ENCODE data around the gene TGFA. TPM values are rescaled to one million over a fixed set of nuclear protein-coding genes. Genes with fewer than 3 reads are reported as not detected.

The TGFA gene
- polyA plus RNA-seq, 4 donors: 6.3 to 10.7 (median 9.3) TPM

DNA sequence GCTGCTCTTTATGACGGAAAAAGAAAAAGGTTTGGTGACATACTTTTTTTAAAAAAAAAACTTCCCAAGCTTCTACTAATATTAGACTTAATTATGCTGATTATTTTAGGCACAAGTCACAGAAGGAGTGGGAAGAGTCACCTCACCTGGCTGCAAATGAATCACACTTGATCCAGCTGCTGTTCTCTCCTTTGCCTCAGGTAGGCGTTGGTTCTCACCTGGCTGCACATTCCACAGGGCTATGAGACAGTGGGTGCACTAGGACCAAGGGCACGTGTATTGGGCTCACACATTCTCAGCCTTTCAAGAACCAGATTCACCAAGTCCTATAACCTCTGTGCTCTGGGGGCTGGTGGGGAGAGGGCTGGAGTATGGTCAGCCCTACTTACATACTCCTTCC, 93.3 kb downstream of the TGFA start:
- Histone ChIP-seq H3K36me3 (ENCODE audit: control insufficient read depth in 3 of 3, insufficient read depth in 2 of 3, low read depth in 1 of 3, low read length in 3 of 3) (peaks cover 0 to 24% (median 0%) of the 10 kb centered on the region in 3 donors), H3K9me3 (ENCODE audit: control insufficient read depth in 2 of 2, insufficient read depth in 1 of 2, low read depth in 1 of 2, low read length in 1 of 2) (no peaks in the 10 kb centered on the region), H3K27me3 (ENCODE audit: control insufficient read depth in 3 of 3, insufficient read depth in 3 of 3, low read length in 3 of 3) (no peaks in the 10 kb centered on the region), H3K4me1 (ENCODE audit: control insufficient read depth in 3 of 3, insufficient read depth in 2 of 3, low read depth in 1 of 3, low read length in 2 of 3) (no peaks in the 10 kb centered on the region), H3K4me3 (ENCODE audit: low read depth in 1 of 3, low read length in 3 of 3) (no peak overlapping the region), H3K27ac (ENCODE audit: low read depth in 1 of 3, low read length in 2 of 3) (no peak overlapping the region)
- WGBS, 3 donors: 73 to 76% (median 75%) methylated on average over 3 of the region's 3 CpGs
- FAIRE-seq (no peak), DNase-seq (no peak)

DNA sequence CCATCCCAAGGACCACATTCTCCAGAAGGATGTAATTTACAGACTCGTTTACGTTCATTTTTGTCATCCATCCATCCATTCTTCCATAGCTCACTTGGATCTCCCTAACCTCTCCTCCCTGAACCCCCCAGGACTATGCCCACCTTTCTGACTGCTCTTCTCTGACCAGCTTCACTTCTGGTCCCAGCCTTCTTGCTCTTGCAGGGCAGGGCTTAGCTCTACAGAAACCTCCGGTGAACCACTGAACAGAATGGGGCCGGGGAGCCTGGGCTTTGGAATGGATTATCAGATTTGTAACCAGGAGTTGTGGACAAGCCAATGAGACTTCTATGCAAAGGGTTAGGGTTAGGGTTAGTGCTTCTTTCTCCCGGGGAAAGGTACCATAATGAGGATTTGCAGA, 95.0 kb downstream of the TGFA start:
- H3K4me1 ChIP-seq (ENCODE audit: control insufficient read depth in 3 of 3, insufficient read depth in 2 of 3, low read depth in 1 of 3, low read length in 2 of 3): no peaks in the 10 kb centered on the region
- DNase-seq: no peak
- peaks cover 0 to 29% (median 2%) of the 10 kb centered on the region in 3 donors for H3K36me3 ChIP-seq (ENCODE audit: control insufficient read depth in 3 of 3, insufficient read depth in 2 of 3, low read depth in 1 of 3, low read length in 3 of 3)
- H3K27me3 ChIP-seq (ENCODE audit: control insufficient read depth in 3 of 3, insufficient read depth in 3 of 3, low read length in 3 of 3): no peaks in the 10 kb centered on the region
- FAIRE-seq: no peak
- H3K9me3 ChIP-seq (ENCODE audit: control insufficient read depth in 2 of 2, insufficient read depth in 1 of 2, low read depth in 1 of 2, low read length in 1 of 2): no peaks in the 10 kb centered on the region
- no peak overlapping the region for H3K27ac ChIP-seq (ENCODE audit: low read depth in 1 of 3, low read length in 2 of 3)
- no peak overlapping the region for H3K4me3 ChIP-seq (ENCODE audit: low read depth in 1 of 3, low read length in 3 of 3)
- WGBS, 3 donors: 86 to 91% (median 89%) methylated on average over 5 of the region's 5 CpGs

DNA sequence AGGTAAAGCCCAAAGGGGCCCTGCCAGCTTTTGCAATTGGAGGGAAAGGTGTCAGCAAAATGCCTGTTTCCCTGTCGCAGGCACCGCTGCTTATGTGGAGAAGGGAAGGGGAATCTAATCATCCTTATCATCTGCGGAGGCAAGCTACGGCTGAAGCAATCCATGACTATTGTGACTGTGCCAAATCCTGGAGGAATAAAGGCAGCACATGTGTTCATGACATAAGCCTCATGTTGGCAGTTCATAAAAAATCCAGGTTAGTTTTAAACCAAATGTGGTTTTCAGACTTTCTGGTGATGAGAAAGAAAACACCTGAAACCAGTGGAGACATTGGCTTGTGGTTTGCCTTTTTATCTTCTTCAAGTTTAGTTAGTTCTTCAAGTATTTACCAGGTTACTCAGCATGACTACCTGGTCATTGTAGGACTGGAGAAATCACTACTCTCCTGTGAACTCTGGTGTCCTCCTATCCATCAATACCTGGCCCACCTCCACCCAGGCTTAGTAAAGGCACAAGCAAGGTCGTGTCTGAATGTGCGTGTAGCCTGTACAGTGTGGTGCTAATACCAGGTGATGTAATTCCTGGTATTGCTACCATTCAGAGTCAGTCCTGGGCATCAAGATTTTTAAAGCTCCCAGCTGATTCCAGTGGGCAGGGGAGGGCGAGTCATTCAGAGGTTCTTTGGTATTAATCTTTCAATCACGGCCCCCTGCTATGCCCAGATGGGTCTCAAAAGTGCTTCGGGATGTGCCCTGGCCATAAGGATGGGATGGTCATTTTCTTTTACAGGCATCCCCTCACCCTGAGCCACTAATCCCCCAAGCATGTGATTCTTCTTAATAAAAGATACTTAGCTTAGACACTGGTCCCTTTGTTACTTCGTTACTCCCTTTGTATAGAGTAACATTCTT, 96.8 kb downstream of the TGFA start:
- FAIRE-seq: no peak
- no peak for DNase-seq
- 88 to 90% (median 88%) methylated on average over 10 of the region's 10 CpGs for WGBS, 3 donors

DNA sequence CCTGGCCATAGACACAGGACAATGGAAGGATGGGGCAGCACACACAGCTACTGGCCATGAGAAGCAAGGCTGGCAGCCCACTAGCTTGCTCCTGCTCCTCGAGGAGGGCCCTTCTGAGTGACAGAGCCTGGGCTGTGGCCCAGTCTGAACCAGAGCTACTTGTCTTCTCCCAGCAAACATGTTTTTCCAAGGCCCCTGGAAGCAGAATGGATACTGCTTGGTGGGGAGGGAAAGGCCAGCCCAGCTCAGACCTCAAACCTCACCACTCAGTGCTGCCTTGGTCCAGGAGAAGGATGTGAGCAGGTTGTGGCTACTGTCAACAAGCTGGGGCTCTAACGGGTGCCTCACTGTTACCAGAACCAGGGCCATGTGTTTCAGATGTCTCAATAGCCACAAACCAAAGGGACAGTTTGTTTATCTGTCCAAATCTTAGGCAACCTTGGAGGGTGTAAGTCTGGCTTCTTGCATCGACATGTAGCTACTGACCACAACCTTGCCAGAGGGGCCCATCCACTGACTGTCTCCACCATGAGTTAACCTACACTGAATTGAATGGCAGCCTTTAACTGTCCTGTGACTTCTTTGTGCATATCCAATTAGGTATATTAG, 98.6 kb downstream of the TGFA start:
- Histone ChIP-seq H3K4me1 (ENCODE audit: control insufficient read depth in 3 of 3, insufficient read depth in 2 of 3, low read depth in 1 of 3, low read length in 2 of 3) (no peaks in the 10 kb centered on the region), H3K27me3 (ENCODE audit: control insufficient read depth in 3 of 3, insufficient read depth in 3 of 3, low read length in 3 of 3) (no peaks in the 10 kb centered on the region), H3K9me3 (ENCODE audit: control insufficient read depth in 2 of 2, insufficient read depth in 1 of 2, low read depth in 1 of 2, low read length in 1 of 2) (no peaks in the 10 kb centered on the region), H3K36me3 (ENCODE audit: control insufficient read depth in 3 of 3, insufficient read depth in 2 of 3, low read depth in 1 of 3, low read length in 3 of 3) (peaks cover 0 to 25% (median 2%) of the 10 kb centered on the region in 3 donors), H3K27ac (ENCODE audit: low read depth in 1 of 3, low read length in 2 of 3) (no peak overlapping the region), H3K4me3 (ENCODE audit: low read depth in 1 of 3, low read length in 3 of 3) (no peak overlapping the region)
- no peak for DNase-seq
- no peak for FAIRE-seq
- WGBS, 3 donors: 73 to 95% (median 84%) methylated on average over 3 of the region's 3 CpGs

More for the DNA sequence above, 96.8 kb downstream of the TGFA start:
- no peaks in the 10 kb centered on the region for H3K4me1 ChIP-seq (ENCODE audit: control insufficient read depth in 3 of 3, insufficient read depth in 2 of 3, low read depth in 1 of 3, low read length in 2 of 3)
- H3K27me3 ChIP-seq (ENCODE audit: control insufficient read depth in 3 of 3, insufficient read depth in 3 of 3, low read length in 3 of 3): no peaks in the 10 kb centered on the region
- H3K36me3 ChIP-seq (ENCODE audit: control insufficient read depth in 3 of 3, insufficient read depth in 2 of 3, low read depth in 1 of 3, low read length in 3 of 3): peaks cover 0 to 26% (median 2%) of the 10 kb centered on the region in 3 donors
- no peak overlapping the region for H3K4me3 ChIP-seq (ENCODE audit: low read depth in 1 of 3, low read length in 3 of 3)
- H3K9me3 ChIP-seq (ENCODE audit: control insufficient read depth in 2 of 2, insufficient read depth in 1 of 2, low read depth in 1 of 2, low read length in 1 of 2): no peaks in the 10 kb centered on the region
- H3K27ac ChIP-seq (ENCODE audit: low read depth in 1 of 3, low read length in 2 of 3): no peak overlapping the region

DNA sequence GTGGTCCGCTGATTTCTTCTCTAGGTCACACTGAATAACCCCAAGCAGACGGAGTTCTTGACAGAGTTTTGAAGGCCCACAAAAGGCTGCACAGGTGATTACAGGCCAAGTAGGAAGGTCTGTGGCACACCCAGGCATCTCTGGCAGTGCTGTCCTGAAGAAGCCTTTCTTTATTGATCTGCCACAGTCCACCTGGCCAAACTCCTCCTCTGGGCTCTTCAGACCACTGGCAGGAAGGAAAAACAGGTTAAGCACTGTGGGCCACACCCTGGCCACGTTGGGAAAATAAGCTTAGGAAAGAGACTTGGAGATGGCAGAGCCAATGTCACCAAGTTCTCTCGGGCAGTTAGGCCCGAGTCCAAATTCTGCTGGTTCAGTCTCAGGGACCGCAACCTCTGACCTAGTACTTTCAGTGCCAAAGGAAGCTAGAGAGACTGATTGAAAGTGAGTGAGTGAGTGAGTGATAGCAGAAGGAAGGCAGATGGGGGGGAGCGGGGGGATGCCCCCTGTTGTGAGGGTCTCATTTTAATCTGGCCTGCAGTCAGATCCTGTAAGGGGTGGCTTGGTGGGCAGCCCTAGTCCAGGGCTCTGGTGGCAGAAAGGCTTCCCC, 102.9 kb downstream of the TGFA start:
- H3K27ac ChIP-seq (ENCODE audit: low read depth in 1 of 3, low read length in 2 of 3): no peak overlapping the region
- H3K36me3 ChIP-seq (ENCODE audit: control insufficient read depth in 3 of 3, insufficient read depth in 2 of 3, low read depth in 1 of 3, low read length in 3 of 3): peaks cover 0 to 18% (median 5%) of the 10 kb centered on the region in 3 donors
- no peaks in the 10 kb centered on the region for H3K9me3 ChIP-seq (ENCODE audit: control insufficient read depth in 2 of 2, insufficient read depth in 1 of 2, low read depth in 1 of 2, low read length in 1 of 2)
- DNase-seq (no peak), FAIRE-seq (no peak)
- H3K4me1 ChIP-seq (ENCODE audit: control insufficient read depth in 3 of 3, insufficient read depth in 2 of 3, low read depth in 1 of 3, low read length in 2 of 3): no peaks in the 10 kb centered on the region
- WGBS, 3 donors: 58 to 73% (median 64%) methylated on average over 7 of the region's 7 CpGs
- no peak overlapping the region for H3K4me3 ChIP-seq (ENCODE audit: low read depth in 1 of 3, low read length in 3 of 3)
- H3K27me3 ChIP-seq (ENCODE audit: control insufficient read depth in 3 of 3, insufficient read depth in 3 of 3, low read length in 3 of 3): no peaks in the 10 kb centered on the region

DNA sequence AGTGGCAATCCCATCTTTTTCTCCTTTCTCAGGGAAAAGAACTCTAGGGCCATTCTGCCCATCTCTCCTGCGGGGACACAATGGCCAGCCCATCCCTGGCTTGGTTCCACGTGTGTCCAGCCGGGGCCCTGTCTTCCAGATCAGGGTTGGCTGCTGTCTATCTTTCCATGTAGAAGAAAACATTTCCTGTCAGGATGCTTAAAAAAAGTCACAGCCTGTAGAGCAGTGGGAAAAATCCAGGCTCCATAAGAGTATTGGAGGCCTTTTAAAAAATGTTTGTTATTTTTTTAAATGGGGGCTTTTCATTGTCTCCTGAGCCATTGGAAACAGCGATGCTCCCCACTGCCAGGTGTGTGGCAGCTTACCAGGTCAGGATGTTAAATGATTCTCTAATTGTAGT, 105.6 kb downstream of the TGFA start:
- Histone ChIP-seq H3K4me3 (ENCODE audit: low read depth in 1 of 3, low read length in 3 of 3) (no peak overlapping the region), H3K27me3 (ENCODE audit: control insufficient read depth in 3 of 3, insufficient read depth in 3 of 3, low read length in 3 of 3) (no peaks in the 10 kb centered on the region), H3K9me3 (ENCODE audit: control insufficient read depth in 2 of 2, insufficient read depth in 1 of 2, low read depth in 1 of 2, low read length in 1 of 2) (no peaks in the 10 kb centered on the region), H3K4me1 (ENCODE audit: control insufficient read depth in 3 of 3, insufficient read depth in 2 of 3, low read depth in 1 of 3, low read length in 2 of 3) (no peaks in the 10 kb centered on the region), H3K36me3 (ENCODE audit: control insufficient read depth in 3 of 3, insufficient read depth in 2 of 3, low read depth in 1 of 3, low read length in 3 of 3) (peaks cover 0 to 5% (median 3%) of the 10 kb centered on the region in 3 donors), H3K27ac (ENCODE audit: low read depth in 1 of 3, low read length in 2 of 3) (no peak overlapping the region)
- DNase-seq (no peak), FAIRE-seq (no peak)
- WGBS, 3 donors: 78 to 94% (median 92%) methylated on average over 4 of the region's 4 CpGs

DNA sequence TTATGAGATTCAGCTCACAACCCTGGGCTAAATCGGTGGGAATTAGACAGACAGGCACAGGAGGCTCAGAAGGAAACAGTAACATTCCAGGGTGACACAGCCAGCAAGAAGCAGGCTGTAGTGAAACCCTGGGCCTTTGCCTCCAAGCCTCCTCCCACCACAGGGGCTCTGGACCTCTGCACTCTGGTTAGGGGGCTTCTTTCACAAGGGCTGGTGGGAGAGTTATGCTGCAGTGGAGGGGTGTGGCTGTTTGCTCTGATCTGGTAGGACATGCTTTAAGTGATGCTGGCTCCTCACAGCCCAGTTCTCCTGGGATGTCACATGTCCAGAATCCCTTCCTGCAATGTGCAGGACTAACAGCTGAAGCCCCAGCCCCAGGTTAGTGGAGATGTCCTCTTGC, 109.9 kb downstream of the TGFA start:
- peaks cover 0 to 3% (median 0%) of the 10 kb centered on the region in 3 donors for H3K36me3 ChIP-seq (ENCODE audit: control insufficient read depth in 3 of 3, insufficient read depth in 2 of 3, low read depth in 1 of 3, low read length in 3 of 3)
- H3K27me3 ChIP-seq (ENCODE audit: control insufficient read depth in 3 of 3, insufficient read depth in 3 of 3, low read length in 3 of 3): no peaks in the 10 kb centered on the region
- DNase-seq (no peak), FAIRE-seq (no peak)
- no peaks in the 10 kb centered on the region for H3K4me1 ChIP-seq (ENCODE audit: control insufficient read depth in 3 of 3, insufficient read depth in 2 of 3, low read depth in 1 of 3, low read length in 2 of 3)
- no peaks in the 10 kb centered on the region for H3K9me3 ChIP-seq (ENCODE audit: control insufficient read depth in 2 of 2, insufficient read depth in 1 of 2, low read depth in 1 of 2, low read length in 1 of 2)
- H3K27ac ChIP-seq (ENCODE audit: low read depth in 1 of 3, low read length in 2 of 3): no peak overlapping the region
- 71 to 86% (median 83%) methylated on average over 1 of the region's 1 CpG for WGBS, 3 donors
- no peak overlapping the region for H3K4me3 ChIP-seq (ENCODE audit: low read depth in 1 of 3, low read length in 3 of 3)

DNA sequence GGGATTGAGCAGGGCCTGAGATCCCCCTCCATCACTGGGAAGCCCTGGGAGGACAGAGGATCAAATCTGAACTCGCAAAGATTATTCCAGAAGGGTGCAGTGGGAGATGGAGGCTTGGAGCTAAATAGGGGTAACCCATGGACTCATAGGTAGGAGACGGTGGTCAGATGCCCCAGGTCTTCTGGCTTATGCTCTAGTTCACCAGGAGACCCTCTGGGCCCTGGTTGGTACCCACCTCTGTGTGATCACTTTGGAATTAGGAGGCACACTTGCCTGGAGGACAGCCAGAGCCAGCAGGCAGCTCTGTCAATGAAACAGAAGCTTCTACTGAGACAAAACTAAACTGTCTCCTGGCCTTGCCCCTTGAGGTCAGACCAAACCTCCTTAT, 110.6 kb downstream of the TGFA start:
- H3K4me3 ChIP-seq (ENCODE audit: low read depth in 1 of 3, low read length in 3 of 3): no peak overlapping the region
- 79 to 85% (median 82%) methylated on average over 2 of the region's 2 CpGs for WGBS, 3 donors
- H3K4me1 ChIP-seq (ENCODE audit: control insufficient read depth in 3 of 3, insufficient read depth in 2 of 3, low read depth in 1 of 3, low read length in 2 of 3): no peaks in the 10 kb centered on the region
- H3K27me3 ChIP-seq (ENCODE audit: control insufficient read depth in 3 of 3, insufficient read depth in 3 of 3, low read length in 3 of 3): no peaks in the 10 kb centered on the region
- FAIRE-seq: no peak
- peaks cover 0 to 3% (median 0%) of the 10 kb centered on the region in 3 donors for H3K36me3 ChIP-seq (ENCODE audit: control insufficient read depth in 3 of 3, insufficient read depth in 2 of 3, low read depth in 1 of 3, low read length in 3 of 3)
- no peak overlapping the region for H3K27ac ChIP-seq (ENCODE audit: low read depth in 1 of 3, low read length in 2 of 3)
- no peaks in the 10 kb centered on the region for H3K9me3 ChIP-seq (ENCODE audit: control insufficient read depth in 2 of 2, insufficient read depth in 1 of 2, low read depth in 1 of 2, low read length in 1 of 2)
- DNase-seq: no peak

Data from small intestine (tissue), 7 donors.